Stomach (tissue), 9 donors: Measurements from ENCODE around the gene PRKCZ. TPM values are rescaled to one million over a fixed set of nuclear protein-coding genes. Genes with fewer than 3 reads are reported as not detected.

ENCODE experiments used
- DNase-seq, 2 donors: peaks; one replicate each; pipeline versions ENCODE4 v3.0.0 to v3.0.0-alpha.2; 2013 to 2019
- H3K27ac ChIP-seq, 5 donors: fragments of 200-600 bp in 4 of 5; sonication (generic) in 4 of 5; one replicate each; pipeline ENCODE4 v1.5.1; 2013 to 2019; ENCODE audit warnings: mild to moderate bottlenecking in 1 of 5, moderate library complexity in 1 of 5
- H3K27me3 ChIP-seq, 3 donors: fragments of 200-600 bp; sonication (generic); one replicate each; pipeline ENCODE4 v1.5.1; 2017 to 2019; ENCODE audit warnings: mixed run types in 1 of 3
- H3K36me3 ChIP-seq, 4 donors: fragments of 200-600 bp; sonication (generic); 1 replicate in 3 of 4; 2 replicates in 1 of 4; pipeline ENCODE4 v1.5.1; 2016 to 2019
- H3K4me1 ChIP-seq, 4 donors: fragments of 200-600 bp; sonication (generic); one replicate each; pipeline ENCODE4 v1.5.1; 2016 to 2019
- H3K4me3 ChIP-seq, 4 donors: fragments of 200-600 bp; sonication (generic) in 3 of 4; one replicate each; pipeline ENCODE4 v1.5.1; 2016 to 2019; ENCODE audit warnings: mild to moderate bottlenecking in 1 of 4
- H3K9me3 ChIP-seq, 4 donors: fragments of 200-600 bp; sonication (generic); one replicate each; pipeline ENCODE4 v1.5.1; 2016 to 2019
- CTCF ChIP-seq, 7 experiments: fragments of 450-650 bp in 4 of 7; fragments of 200-600 bp in 3 of 7; sonication (generic) in 3 of 7; IDR thresholded peaks; one replicate each; pipeline ENCODE4 v1.5.1; 2016 to 2019; ENCODE audit warnings: antibody characterized with exemption in 7 of 7, control low read depth in 2 of 7, mild to moderate bottlenecking in 1 of 7
- EP300 ChIP-seq: sonication (generic); formaldehyde crosslinking; IDR thresholded peaks from one replicate; pipeline ENCODE4 v1.6.1; 2017; ENCODE audit warnings: antibody characterized with exemption
- POLR2A ChIP-seq, 4 donors: fragments of 450-650 bp; IDR thresholded peaks; one replicate each; pipeline ENCODE4 v1.6.1; 2016; ENCODE audit warnings: antibody characterized with exemption in 4 of 4, control low read depth in 2 of 4, mild to moderate bottlenecking in 1 of 4, moderate library complexity in 1 of 4
- POLR2AphosphoS5 ChIP-seq, 3 donors: sonication (generic); formaldehyde crosslinking; IDR thresholded peaks; one replicate each; pipeline ENCODE4 v1.6.1; 2016; ENCODE audit warnings: antibody characterized with exemption in 3 of 3
- WGBS, 5 donors: extraction: QIAGEN DNeasy Blood & Tissue Kit in 3 of 5; methylation state at CpG; one replicate each; pipeline versions ENCODE4 v1.1.5 to v1.1.7; 2013 to 2018; 5-methylcytosine and 5-hydroxymethylcytosine counted together
- intact Hi-C: fragments of 100-400 bp; cut with DNase I; formaldehyde crosslinking; loops from one replicate; pipeline ENCODE4 v1.15.1; 2023; ENCODE audit warnings: low total_unique reads
- polyA plus RNA-seq, 3 donors: library from polyadenylated mRNA; stranded (reverse); fragments of 200-250 nt; gene quantifications; one replicate each; pipeline ENCODE4 v1.2.3, GENCODE V29; 2013
- total RNA-seq, 5 donors: library from RNA; depleted of rRNA; stranded (reverse); fragments of >200 nt; gene quantifications; one replicate each; pipeline versions ENCODE4 v1.1.0 to v1.2.3, GENCODE V29; 2014 to 2016
- donor health status: healthy with polysubstance abuse.
- donor health status: Bipolar disorder and iron deficiency.
- donor health status: healthy.

The PRKCZ gene
- total and polyA plus RNA-seq, 8 donors: 11.1 to 55.8 (median 25.5) TPM

- 87 to 97% (median 94%) methylated on average over 21 to 28 of the region's 28 CpGs for WGBS, 5 donors
- Histone ChIP-seq H3K4me3 (no peak overlapping the region), H3K4me1 (no peaks in the 10 kb centered on the region), H3K27ac (no peak overlapping the region), H3K9me3 (peaks cover 12 to 38% (median 24%) of the 10 kb centered on the region in 4 donors), H3K27me3 (peaks cover 0 to under 1% (median 0%) of the 10 kb centered on the region in 3 donors), H3K36me3 (peaks cover 0 to 23% (median 13%) of the 10 kb centered on the region in 4 donors)
- no peak for TF ChIP-seq CTCF (IDR thresholded peaks at IDR 0.05)
- TF ChIP-seq EP300: no peak
- no peak for TF ChIP-seq POLR2AphosphoS5 (IDR thresholded peaks at IDR 0.05)
- no peak for TF ChIP-seq POLR2A (IDR thresholded peaks at IDR 0.05)
- no peak for DNase-seq
- intact Hi-C loops: no loop called here
These were observed 29.3 kb downstream of the PRKCZ start for GRCh38 chr1:2079396-2080085.

GRCh38 chr1:2080140-2080539 lies 29.9 kb downstream of the PRKCZ start:
- no peak for DNase-seq
- peaks cover 12 to 38% (median 24%) of the 10 kb centered on the region in 4 donors for H3K9me3 ChIP-seq
- TF ChIP-seq POLR2A (IDR thresholded peaks at IDR 0.05) (no peak), CTCF (IDR thresholded peaks at IDR 0.05) (no peak)
- H3K27me3 ChIP-seq: no peaks in the 10 kb centered on the region
- no peaks in the 10 kb centered on the region for H3K4me1 ChIP-seq
- peaks cover 0 to 23% (median 13%) of the 10 kb centered on the region in 4 donors for H3K36me3 ChIP-seq
- intact Hi-C loops: no loop called here
- 93 to 96% (median 94%) methylated on average over 16 of the region's 16 CpGs for WGBS, 5 donors
- H3K27ac ChIP-seq: no peak overlapping the region
- H3K4me3 ChIP-seq: no peak overlapping the region

- no peak for DNase-seq
- no peaks in the 10 kb centered on the region for H3K27me3 ChIP-seq
- H3K4me3 ChIP-seq: no peak overlapping the region
- no peak for TF ChIP-seq EP300
- TF ChIP-seq POLR2A (IDR thresholded peaks at IDR 0.05): no peak
- no peak for TF ChIP-seq CTCF (IDR thresholded peaks at IDR 0.05)
- TF ChIP-seq POLR2AphosphoS5 (IDR thresholded peaks at IDR 0.05): no peak
- intact Hi-C loops: no loop called here
- peaks cover 0 to 23% (median 13%) of the 10 kb centered on the region in 4 donors for H3K36me3 ChIP-seq
- 96 to 99% (median 96%) methylated on average over 20 of the region's 20 CpGs for WGBS, 5 donors
- no peaks in the 10 kb centered on the region for H3K4me1 ChIP-seq
- H3K9me3 ChIP-seq: peaks cover 12 to 38% (median 24%) of the 10 kb centered on the region in 4 donors
- H3K27ac ChIP-seq: no peak overlapping the region
These were observed 30.7 kb downstream of the PRKCZ start for GRCh38 chr1:2080884-2081283.

- H3K4me3 ChIP-seq: no peak overlapping the region
- peaks cover 12 to 36% (median 24%) of the 10 kb centered on the region in 4 donors for H3K9me3 ChIP-seq
- H3K27ac ChIP-seq: no peak overlapping the region
- peaks cover 0 to 23% (median 13%) of the 10 kb centered on the region in 4 donors for H3K36me3 ChIP-seq
- TF ChIP-seq CTCF (IDR thresholded peaks at IDR 0.05): no peak
- no peak for TF ChIP-seq EP300
- TF ChIP-seq POLR2AphosphoS5 (IDR thresholded peaks at IDR 0.05): no peak
- TF ChIP-seq POLR2A (IDR thresholded peaks at IDR 0.05): no peak
- peaks cover 0 to 4% (median 0%) of the 10 kb centered on the region in 3 donors for H3K27me3 ChIP-seq
- intact Hi-C loops: no loop called here
- 93 to 97% (median 95%) methylated on average over 6 to 20 of the region's 20 CpGs for WGBS, 5 donors
- DNase-seq: no peak
- H3K4me1 ChIP-seq: no peaks in the 10 kb centered on the region
These were observed 31.2 kb downstream of the PRKCZ start for GRCh38 chr1:2081326-2081885.
